GM12892 (cell line): ENCODE measurements around the gene ACTA2.
A peak's percentile ranks its signal among the peaks of the same experiment; 100 is the strongest.

ENCODE experiments used
- DNase-seq: peaks from one replicate; pipeline ENCODE4 v3.0.0; 2011; ENCODE audit not compliant: insufficient read length
- FAIRE-seq: peaks from 2 replicates; lab custom pipeline; 2011; peaks lifted over from hg19 to GRCh38; lab: Jason Lieb, UNC
- POLR2A ChIP-seq: IDR thresholded peaks from 2 replicates; pipeline ENCODE4 v1.6.1; 2011; ENCODE audit warnings: low read depth, low read length, control low read depth
- POLR2AphosphoS5 ChIP-seq: IDR thresholded peaks from 2 replicates; pipeline ENCODE4 v1.6.1; 2011; ENCODE audit warnings: low read depth, low read length, control low read depth
- TAF1 ChIP-seq: IDR thresholded peaks from 2 replicates; pipeline ENCODE4 v1.6.1; 2011; ENCODE audit warnings: low read depth, mild to moderate bottlenecking, control low read depth, low read length, borderline replicate concordance

Gene ACTA2

GRCh38 chr10:88978463-88978862 lies 25.9 kb upstream of the ACTA2 start:
- no peak for TF ChIP-seq TAF1
- DNase-seq (no peak), FAIRE-seq (no peak)

DNA sequence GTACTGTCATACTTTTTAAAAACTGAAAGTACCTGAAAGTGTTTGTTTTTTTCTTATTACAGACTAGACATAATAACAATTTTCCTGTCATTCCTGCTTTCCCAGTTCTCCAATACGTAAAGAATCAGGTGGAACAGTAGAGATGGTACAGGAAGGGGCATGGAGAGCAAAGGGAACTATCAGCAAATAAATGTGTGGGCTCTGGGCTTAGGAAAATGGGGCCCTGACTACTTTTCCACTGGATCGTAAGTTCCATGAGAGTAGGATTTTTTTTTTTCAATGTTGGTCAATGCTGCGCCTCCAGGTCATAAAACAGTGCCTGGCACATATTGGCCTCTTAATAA lies 22.8 kb upstream of the ACTA2 start:
- TF ChIP-seq POLR2AphosphoS5 (no peak), POLR2A (no peak), TAF1 (no peak)
- DNase-seq = no peak
- FAIRE-seq = peak; percentile 27

DNA sequence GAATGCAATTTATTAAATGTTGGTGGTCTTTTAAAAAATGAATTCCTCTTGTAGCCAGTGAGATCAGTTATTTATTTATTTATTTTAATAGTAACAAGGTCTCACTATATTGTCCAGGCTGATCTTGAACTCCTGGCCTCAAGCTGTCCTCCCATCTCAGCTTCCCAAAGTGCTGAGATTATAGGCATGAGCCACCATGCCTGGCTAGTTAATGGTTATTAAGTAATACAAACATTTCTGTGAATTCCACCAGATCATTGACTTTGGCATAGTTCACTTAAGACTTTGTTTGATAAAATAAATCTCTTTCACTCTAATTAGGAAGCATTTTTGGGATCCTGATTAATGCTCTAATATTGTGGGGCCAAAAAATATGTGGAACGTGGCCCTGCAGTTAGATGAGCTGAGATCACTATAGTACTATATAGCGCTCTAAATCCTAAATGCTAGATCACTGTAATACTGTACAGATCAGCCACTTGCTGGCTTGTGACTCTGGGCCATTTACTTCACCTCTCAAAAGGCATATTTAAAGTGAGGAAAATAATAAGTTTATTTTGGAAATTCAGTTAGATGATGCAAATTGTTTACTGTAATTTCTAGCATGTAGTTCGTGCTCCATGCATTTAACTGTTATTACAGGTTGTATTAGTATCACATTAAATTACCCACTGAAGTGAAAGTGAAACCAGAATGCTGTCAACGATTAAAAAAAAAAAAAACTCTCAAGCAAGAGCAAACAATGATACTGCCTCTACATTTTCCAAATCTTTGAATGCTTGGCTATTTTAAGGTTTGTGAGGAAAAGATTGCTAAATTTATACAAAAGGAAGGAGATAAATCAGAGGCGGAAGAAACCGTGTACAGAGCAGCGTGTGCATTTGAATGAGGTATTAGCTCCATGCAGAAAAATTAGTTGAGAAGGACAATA lies 22.1 kb upstream of the ACTA2 start:
- DNase-seq = no peak
- TF ChIP-seq POLR2AphosphoS5 (no peak), POLR2A (no peak), TAF1 (no peak)
- peak; percentile 81 for FAIRE-seq

GRCh38 chr10:88974012-88974411 lies 21.4 kb upstream of the ACTA2 start:
- TF ChIP-seq POLR2AphosphoS5 (no peak), TAF1 (no peak)
- DNase-seq (no peak), FAIRE-seq (no peak)

- DNase-seq = no peak
- TF ChIP-seq TAF1 (no peak), POLR2A (no peak), POLR2AphosphoS5 (no peak)
- no peak for FAIRE-seq
These were observed 18.9 kb upstream of the ACTA2 start for GRCh38 chr10:88971221-88972061.

GRCh38 chr10:88968391-88968790 lies 15.8 kb upstream of the ACTA2 start:
- FAIRE-seq (no peak), DNase-seq (no peak)
- TF ChIP-seq POLR2A (no peak), POLR2AphosphoS5 (no peak), TAF1 (no peak)

DNA sequence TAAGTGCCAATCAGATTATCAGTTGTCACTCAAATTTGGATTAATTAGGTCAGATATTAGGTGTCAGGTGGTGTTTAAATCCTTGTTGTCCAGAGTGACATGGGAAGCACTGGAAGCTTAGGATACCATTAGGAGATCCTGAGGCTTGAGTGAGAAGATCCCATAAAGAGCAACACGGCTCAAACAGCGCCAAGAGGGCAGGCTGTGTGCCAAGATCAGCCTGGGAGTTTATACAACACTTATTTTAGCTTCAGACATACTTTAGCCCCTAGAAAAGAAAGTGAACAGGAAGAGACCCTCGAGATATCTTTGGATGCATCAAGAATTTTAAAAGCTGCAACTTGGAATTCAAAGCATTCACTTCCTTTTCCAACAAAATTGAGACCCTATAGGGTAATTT lies 14.2 kb upstream of the ACTA2 start:
- FAIRE-seq (no peak), DNase-seq (no peak)
- TF ChIP-seq TAF1 = no peak
- no peak for TF ChIP-seq POLR2AphosphoS5
- TF ChIP-seq POLR2A = no peak

DNA sequence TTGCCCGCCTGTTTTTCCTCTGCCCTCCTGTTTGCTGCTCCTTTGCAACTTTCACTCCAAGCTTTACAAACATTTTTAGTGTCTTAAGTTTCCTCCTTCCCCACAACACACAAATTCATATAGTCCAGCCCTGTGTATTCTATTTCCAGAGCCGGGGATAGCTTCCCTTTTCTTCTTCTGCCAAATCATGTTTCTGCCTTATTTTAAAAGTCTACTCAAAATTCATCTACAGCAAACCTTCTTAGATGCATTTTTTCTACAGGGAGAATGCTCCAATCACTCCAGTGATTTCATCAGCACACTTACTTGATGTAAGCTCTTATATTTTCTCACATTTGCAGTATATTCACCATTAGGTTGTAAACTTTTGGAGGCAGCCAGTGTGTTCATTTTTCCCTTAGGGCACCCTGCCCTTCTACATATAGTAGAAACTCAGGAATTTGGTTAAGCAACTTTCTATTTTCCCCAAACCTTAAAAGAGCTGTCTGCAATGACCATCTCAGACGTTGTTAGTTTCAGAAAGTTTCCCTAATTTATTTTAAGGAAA lies 12.4 kb upstream of the ACTA2 start:
- peak; percentile 24 for FAIRE-seq
- DNase-seq = no peak

DNA sequence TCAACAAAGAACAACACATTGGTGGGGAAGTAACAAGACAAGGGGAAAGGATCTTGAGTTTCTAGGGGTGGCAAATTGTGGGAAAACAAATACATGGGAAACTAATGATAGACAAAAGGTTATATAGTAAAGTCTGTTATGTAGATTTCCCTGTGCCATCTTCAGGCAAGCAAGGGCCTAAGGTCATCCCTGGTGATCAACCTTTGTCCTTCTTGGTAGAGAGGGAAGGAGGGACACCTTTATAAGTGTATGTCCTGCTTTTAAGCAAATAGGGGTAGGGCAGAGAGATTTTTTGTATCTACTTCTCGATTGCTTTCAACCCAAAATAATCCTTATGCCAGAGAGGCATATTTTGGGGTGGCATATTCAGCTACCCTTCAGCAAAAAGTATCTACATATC lies 11.8 kb upstream of the ACTA2 start:
- TF ChIP-seq POLR2AphosphoS5 = no peak
- TF ChIP-seq TAF1 = no peak
- no peak for TF ChIP-seq POLR2A
- FAIRE-seq (no peak), DNase-seq (no peak)

More for the DNA sequence above, 12.4 kb upstream of the ACTA2 start:
- TF ChIP-seq POLR2A = no peak

DNA sequence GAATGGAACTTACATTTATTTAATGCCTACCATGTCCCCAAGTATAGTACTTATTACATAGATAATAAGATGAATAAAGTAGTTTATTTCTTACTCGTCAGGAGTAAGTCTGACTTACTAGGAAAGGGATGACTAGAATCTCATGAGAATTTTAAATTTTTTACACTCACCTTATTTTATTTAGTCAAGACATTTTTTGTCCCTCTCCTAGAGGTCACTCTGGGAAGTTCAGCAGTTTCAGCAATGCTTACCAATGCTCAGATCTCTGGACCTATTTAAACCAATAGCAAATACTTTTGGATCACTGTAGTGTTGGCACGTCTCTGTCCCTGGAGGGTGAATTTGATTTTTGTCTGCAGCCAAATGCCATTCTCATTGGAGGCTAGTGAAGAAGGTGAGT lies 10.7 kb upstream of the ACTA2 start:
- TF ChIP-seq POLR2A (no peak), TAF1 (no peak), POLR2AphosphoS5 (no peak)
- DNase-seq = no peak
- no peak for FAIRE-seq

DNA sequence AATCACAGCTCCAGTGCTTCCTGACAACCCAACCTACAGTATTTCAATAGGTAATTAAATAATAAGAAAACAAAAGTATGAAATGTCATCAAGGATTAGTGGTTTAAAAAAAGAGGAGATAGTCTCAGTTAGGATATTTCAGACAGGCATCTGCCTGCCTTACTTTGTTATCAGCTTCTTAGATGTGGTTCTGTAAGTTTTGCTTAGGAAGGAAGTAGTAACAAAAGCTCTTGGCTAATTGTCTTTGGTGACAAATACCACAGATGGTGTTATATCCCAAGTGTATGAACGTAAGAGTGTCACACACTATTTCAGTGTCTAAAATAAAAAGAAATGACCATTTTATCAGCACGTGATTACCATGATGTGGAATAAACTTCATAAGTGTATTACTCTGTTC lies 9.8 kb upstream of the ACTA2 start:
- DNase-seq = no peak
- peak; percentile 74 for FAIRE-seq

DNA sequence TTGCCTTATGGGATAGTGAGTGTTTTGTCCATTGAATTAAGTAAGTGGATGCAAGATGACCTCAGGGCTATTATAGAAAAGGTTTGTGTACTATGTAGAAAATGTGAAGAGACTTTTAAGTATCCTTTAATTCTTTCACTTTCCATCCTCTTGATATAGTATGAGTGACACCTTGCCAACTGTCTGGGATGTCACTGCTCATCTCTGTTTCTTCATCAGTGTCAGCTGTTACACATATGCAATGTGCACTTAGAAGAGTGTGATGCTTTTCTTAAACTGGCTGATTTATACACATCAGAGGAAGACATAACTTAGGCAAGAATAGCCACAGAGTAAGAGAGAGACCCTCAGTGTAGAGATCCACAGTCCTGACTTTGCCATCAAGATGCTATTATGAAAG lies 8.7 kb upstream of the ACTA2 start:
- peak; percentile 57 for FAIRE-seq
- no peak for TF ChIP-seq TAF1
- TF ChIP-seq POLR2AphosphoS5 = no peak
- TF ChIP-seq POLR2A = no peak
- no peak for DNase-seq

More for the DNA sequence above, 9.8 kb upstream of the ACTA2 start:
- no peak for TF ChIP-seq POLR2AphosphoS5
